RKO (cell line): Measurements from ENCODE around the gene CCDC181.
"Not testable (repeated sequence)": the region's sequence is repeated elsewhere in the genome, so short reads cannot be mapped to it uniquely, and the experiment has no call there.

Experiments
- DNase-seq: peaks from one replicate; pipeline ENCODE4 v3.0.0-alpha.2; 2016; ENCODE audit warnings: low spot score

The CCDC181 gene

GRCh38 chr1:169427081-169427641 is at the start of gene CCDC181:
CCDC181 (minus strand) TSS chr1:169427474; CDS start chr1:169424927, 2,547 bp downstream.
- DNase-seq: no peak

GRCh38 chr1:169475806-169476387 is 48.6 kb upstream of the CCDC181 start:
- no peak for DNase-seq

GRCh38 chr1:169474302-169474995 is 47.2 kb upstream of the CCDC181 start:
- DNase-seq: no peak

- DNase-seq: no peak
These were observed 46.1 kb upstream of the CCDC181 start for GRCh38 chr1:169473347-169473746.

- no peak for DNase-seq
These were observed 45.5 kb upstream of the CCDC181 start for GRCh38 chr1:169472738-169473137.

GRCh38 chr1:169468982-169469381 is 41.7 kb upstream of the CCDC181 start:
- DNase-seq: no peak

- DNase-seq: peak; percentile 37
These were observed 39.3 kb upstream of the CCDC181 start for GRCh38 chr1:169466259-169467230.

GRCh38 chr1:169465281-169465680 is 38.0 kb upstream of the CCDC181 start:
- no peak for DNase-seq

GRCh38 chr1:169462385-169462784 is 35.1 kb upstream of the CCDC181 start:
- no peak for DNase-seq

GRCh38 chr1:169461390-169462000 is 34.2 kb upstream of the CCDC181 start:
- no peak for DNase-seq

GRCh38 chr1:169460191-169460833 is 33.0 kb upstream of the CCDC181 start:
- DNase-seq: no peak

- DNase-seq: no peak
These were observed 30.2 kb upstream of the CCDC181 start for GRCh38 chr1:169457443-169457842.

GRCh38 chr1:169456029-169456428 is 28.8 kb upstream of the CCDC181 start:
- DNase-seq: no peak

- DNase-seq: no peak
These were observed 25.6 kb upstream of the CCDC181 start for GRCh38 chr1:169452921-169453320.

GRCh38 chr1:169451218-169451824 is 24.0 kb upstream of the CCDC181 start:
- DNase-seq: no peak

GRCh38 chr1:169443923-169444322 is 16.6 kb upstream of the CCDC181 start:
- DNase-seq: no peak

- no peak for DNase-seq
These were observed 1.0 kb downstream of the CCDC181 start for GRCh38 chr1:169426174-169426705.

GRCh38 chr1:169421309-169421708 is 6.0 kb downstream of the CCDC181 start:
- no peak for DNase-seq

- no peak for DNase-seq
These were observed 12.3 kb downstream of the CCDC181 start for GRCh38 chr1:169414952-169415351.

- DNase-seq: not testable (repeated sequence)
These were observed 18.9 kb downstream of the CCDC181 start for GRCh38 chr1:169408340-169408739.

- DNase-seq: not testable (repeated sequence)
These were observed 24.7 kb downstream of the CCDC181 start for GRCh38 chr1:169402578-169402977.
